ENCODE data around the gene SCIN. TPM values are rescaled to one million over a fixed set of nuclear protein-coding genes. Genes with fewer than 3 reads are reported as not detected.

SCIN gene
- total RNA-seq, 1 donor from 2014 or later, result 0.26 TPM

GRCh38 chr7:12534046-12534445 lies 36.5 kb upstream of the SCIN start:
- DNase-seq (ENCODE audit: low read depth), result no peak
- Histone ChIP-seq H3K27me3 (ENCODE audit: control insufficient read depth, insufficient read depth, low read length) (no peaks in the 10 kb centered on the region), H3K4me3 (ENCODE audit: low read depth, low read length) (no peak overlapping the region), H3K36me3 (ENCODE audit: control insufficient read depth, insufficient read depth, low read length) (no peaks in the 10 kb centered on the region)
- TF ChIP-seq CTCF (IDR thresholded peaks at IDR 0.05; ENCODE audit: insufficient read depth, low read length, severe bottlenecking), result no peak
- FAIRE-seq, result no peak

- DNase-seq (ENCODE audit: low read depth) (no peak), FAIRE-seq (no peak)
- Histone ChIP-seq H3K27me3 (ENCODE audit: control insufficient read depth, insufficient read depth, low read length) (no peaks in the 10 kb centered on the region), H3K36me3 (ENCODE audit: control insufficient read depth, insufficient read depth, low read length) (no peaks in the 10 kb centered on the region), H3K4me3 (ENCODE audit: low read depth, low read length) (no peak overlapping the region)
- no peak for TF ChIP-seq CTCF (IDR thresholded peaks at IDR 0.05; ENCODE audit: insufficient read depth, low read length, severe bottlenecking)
Measured at GRCh38 chr7:12539681-12540080, 30.8 kb upstream of the SCIN start.

- DNase-seq (ENCODE audit: low read depth) (no peak), FAIRE-seq (no peak)
- Histone ChIP-seq H3K27me3 (ENCODE audit: control insufficient read depth, insufficient read depth, low read length) (no peaks in the 10 kb centered on the region), H3K36me3 (ENCODE audit: control insufficient read depth, insufficient read depth, low read length) (no peaks in the 10 kb centered on the region), H3K4me3 (ENCODE audit: low read depth, low read length) (no peak overlapping the region)
- no peak for TF ChIP-seq CTCF (IDR thresholded peaks at IDR 0.05; ENCODE audit: insufficient read depth, low read length, severe bottlenecking)
Measured at GRCh38 chr7:12540850-12541249, 29.7 kb upstream of the SCIN start.

- FAIRE-seq (no peak), DNase-seq (ENCODE audit: low read depth) (no peak)
- no peak for TF ChIP-seq CTCF (IDR thresholded peaks at IDR 0.05; ENCODE audit: insufficient read depth, low read length, severe bottlenecking)
- no peaks in the 10 kb centered on the region for H3K36me3 ChIP-seq (ENCODE audit: control insufficient read depth, insufficient read depth, low read length)
- no peak overlapping the region for H3K4me3 ChIP-seq (ENCODE audit: low read depth, low read length)
- H3K27me3 ChIP-seq (ENCODE audit: control insufficient read depth, insufficient read depth, low read length), result no peaks in the 10 kb centered on the region
Measured at GRCh38 chr7:12543586-12543985, 26.9 kb upstream of the SCIN start.

GRCh38 chr7:12549106-12549505 lies 21.4 kb upstream of the SCIN start:
- Histone ChIP-seq H3K27me3 (ENCODE audit: control insufficient read depth, insufficient read depth, low read length) (no peaks in the 10 kb centered on the region), H3K36me3 (ENCODE audit: control insufficient read depth, insufficient read depth, low read length) (no peaks in the 10 kb centered on the region), H3K4me3 (ENCODE audit: low read depth, low read length) (no peak overlapping the region)
- no peak for TF ChIP-seq CTCF (IDR thresholded peaks at IDR 0.05; ENCODE audit: insufficient read depth, low read length, severe bottlenecking)
- DNase-seq (ENCODE audit: low read depth), result no peak
- no peak for FAIRE-seq

- FAIRE-seq (no peak), DNase-seq (ENCODE audit: low read depth) (no peak)
- Histone ChIP-seq H3K4me3 (ENCODE audit: low read depth, low read length) (no peak overlapping the region), H3K36me3 (ENCODE audit: control insufficient read depth, insufficient read depth, low read length) (no peaks in the 10 kb centered on the region), H3K27me3 (ENCODE audit: control insufficient read depth, insufficient read depth, low read length) (no peaks in the 10 kb centered on the region)
- TF ChIP-seq CTCF (IDR thresholded peaks at IDR 0.05; ENCODE audit: insufficient read depth, low read length, severe bottlenecking), result no peak
Measured at GRCh38 chr7:12550956-12551355, 19.6 kb upstream of the SCIN start.
